Uterus (tissue), 4 donors: ENCODE data around the gene HDAC4. TPM values are rescaled to one million over a fixed set of nuclear protein-coding genes. Genes with fewer than 3 reads are reported as not detected.
A peak's percentile ranks its signal among the peaks of the same experiment; 100 is the strongest.

ENCODE experiments used
- DNase-seq, 2 donors: peaks; one replicate each; pipeline ENCODE4 v3.0.0-alpha.2; 2019 to 2020
- H3K27ac ChIP-seq, 2 donors: fragments of 200-600 bp; sonication (generic); 1 replicate in 1 of 2; 2 replicates in 1 of 2; pipeline ENCODE4 v1.5.1; 2016 to 2018
- H3K27me3 ChIP-seq, 2 donors: fragments of 200-600 bp; sonication (generic); one replicate each; pipeline ENCODE4 v1.5.1; 2018 to 2019; ENCODE audit warnings: control low read depth in 1 of 2
- H3K36me3 ChIP-seq, 2 donors: fragments of 200-600 bp; sonication (generic); one replicate each; pipeline ENCODE4 v1.5.1; 2019; ENCODE audit warnings: control low read depth in 1 of 2
- H3K4me1 ChIP-seq, 2 donors: fragments of 200-600 bp; sonication (generic); one replicate each; pipeline ENCODE4 v1.5.1; 2018 to 2019; ENCODE audit warnings: control low read depth in 1 of 2
- H3K4me3 ChIP-seq, 2 donors: fragments of 200-600 bp; sonication (generic); 1 replicate in 1 of 2; 2 replicates in 1 of 2; pipeline ENCODE4 v1.5.1; 2018 to 2019; ENCODE audit warnings: mild to moderate bottlenecking in 1 of 2
- H3K9me3 ChIP-seq, 2 donors: fragments of 200-600 bp; sonication (generic); one replicate each; pipeline ENCODE4 v1.5.1; 2019; ENCODE audit warnings: control low read depth in 1 of 2
- POLR2A ChIP-seq, 2 donors: fragments of 450-650 bp; IDR thresholded peaks; one replicate each; pipeline ENCODE4 v1.6.1; 2016; ENCODE audit warnings: antibody characterized with exemption in 2 of 2, mild to moderate bottlenecking in 1 of 2, moderate library complexity in 1 of 2
- intact Hi-C: fragments of 100-400 bp; cut with DNase I; formaldehyde crosslinking; loops from one replicate; pipeline ENCODE4 v1.15.1; 2023; ENCODE audit warnings: low total_unique reads
- total RNA-seq, 4 donors: library from RNA; depleted of rRNA in 3 of 4; stranded (reverse); fragments of >200 nt in 3 of 4; gene quantifications; one replicate each; pipeline versions ENCODE4 v1.1.0 to v1.2.4, GENCODE V29; 2014 to 2023
- TF ChIP-seq, protein P1 (sequence below), 4 experiments: fragments of 200-600 bp in 2 of 4; fragments of 450-650 bp in 2 of 4; sonication (generic) in 2 of 4; IDR thresholded peaks; one replicate each; pipeline ENCODE4 v1.5.1; 2016 to 2019; ENCODE audit warnings: antibody characterized with exemption in 4 of 4, mild to moderate bottlenecking in 2 of 4, moderate library complexity in 1 of 4
- donor health status: DM: yes; HTN: yes; CAD: no.

Gene HDAC4
- total RNA-seq, 4 donors from 2014 or later: 42.1 to 91.5 (median 73.4) TPM

DNA sequence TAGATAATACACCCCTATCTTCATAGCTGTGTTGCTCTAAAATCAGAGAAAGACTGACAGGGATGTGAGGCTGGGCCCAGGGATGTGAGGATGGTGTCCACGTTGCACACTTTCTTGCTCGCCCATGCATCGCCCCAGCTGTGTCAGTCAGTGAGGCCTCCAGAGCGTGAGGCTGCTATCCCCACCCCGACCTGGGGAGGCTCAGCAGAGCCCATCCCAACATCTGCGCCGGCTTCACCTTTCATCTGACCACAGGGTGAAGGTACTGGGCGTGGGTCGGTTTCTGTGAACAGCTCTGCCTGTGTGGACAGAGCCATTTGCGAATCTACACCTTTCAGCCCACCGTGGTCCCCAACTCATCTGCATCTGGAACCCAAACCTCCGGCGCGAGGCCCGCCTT, 255.7 kb downstream of the HDAC4 start:
- no peak overlapping the region for H3K27ac ChIP-seq
- TF ChIP-seq POLR2A (IDR thresholded peaks at IDR 0.05): no peak
- TF ChIP-seq, protein P1, sequence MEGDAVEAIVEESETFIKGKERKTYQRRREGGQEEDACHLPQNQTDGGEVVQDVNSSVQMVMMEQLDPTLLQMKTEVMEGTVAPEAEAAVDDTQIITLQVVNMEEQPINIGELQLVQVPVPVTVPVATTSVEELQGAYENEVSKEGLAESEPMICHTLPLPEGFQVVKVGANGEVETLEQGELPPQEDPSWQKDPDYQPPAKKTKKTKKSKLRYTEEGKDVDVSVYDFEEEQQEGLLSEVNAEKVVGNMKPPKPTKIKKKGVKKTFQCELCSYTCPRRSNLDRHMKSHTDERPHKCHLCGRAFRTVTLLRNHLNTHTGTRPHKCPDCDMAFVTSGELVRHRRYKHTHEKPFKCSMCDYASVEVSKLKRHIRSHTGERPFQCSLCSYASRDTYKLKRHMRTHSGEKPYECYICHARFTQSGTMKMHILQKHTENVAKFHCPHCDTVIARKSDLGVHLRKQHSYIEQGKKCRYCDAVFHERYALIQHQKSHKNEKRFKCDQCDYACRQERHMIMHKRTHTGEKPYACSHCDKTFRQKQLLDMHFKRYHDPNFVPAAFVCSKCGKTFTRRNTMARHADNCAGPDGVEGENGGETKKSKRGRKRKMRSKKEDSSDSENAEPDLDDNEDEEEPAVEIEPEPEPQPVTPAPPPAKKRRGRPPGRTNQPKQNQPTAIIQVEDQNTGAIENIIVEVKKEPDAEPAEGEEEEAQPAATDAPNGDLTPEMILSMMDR (IDR thresholded peaks at IDR 0.05): no peak
- no peak for DNase-seq
- no peaks in the 10 kb centered on the region for H3K4me1 ChIP-seq
- no peak overlapping the region for H3K4me3 ChIP-seq
- intact Hi-C loops: no loop called here
- H3K9me3 ChIP-seq: no peaks in the 10 kb centered on the region
- no peaks in the 10 kb centered on the region for H3K27me3 ChIP-seq
- H3K36me3 ChIP-seq: no peaks in the 10 kb centered on the region

DNA sequence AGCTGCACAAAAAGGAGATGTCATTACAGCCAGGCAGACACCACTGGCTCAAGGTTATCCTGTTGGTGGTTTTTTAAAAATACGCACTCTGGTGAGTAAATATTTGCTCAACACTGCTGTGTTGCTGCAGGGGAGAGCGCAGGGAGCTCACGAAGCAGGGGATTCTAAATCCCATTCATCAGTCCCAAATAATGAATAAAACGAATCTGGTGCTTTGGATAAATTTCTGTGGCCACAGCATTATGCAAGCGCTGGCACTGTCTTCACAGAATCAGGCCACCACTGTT, 256.2 kb downstream of the HDAC4 start:
- Histone ChIP-seq H3K27me3 (no peaks in the 10 kb centered on the region), H3K4me1 (no peaks in the 10 kb centered on the region), H3K36me3 (no peaks in the 10 kb centered on the region), H3K27ac (no peak overlapping the region), H3K9me3 (no peaks in the 10 kb centered on the region), H3K4me3 (no peak overlapping the region)
- DNase-seq: no peak
- no peak for TF ChIP-seq POLR2A (IDR thresholded peaks at IDR 0.05)
- TF ChIP-seq, protein P1 (IDR thresholded peaks at IDR 0.05): no peak
- intact Hi-C loops: no loop called here

DNA sequence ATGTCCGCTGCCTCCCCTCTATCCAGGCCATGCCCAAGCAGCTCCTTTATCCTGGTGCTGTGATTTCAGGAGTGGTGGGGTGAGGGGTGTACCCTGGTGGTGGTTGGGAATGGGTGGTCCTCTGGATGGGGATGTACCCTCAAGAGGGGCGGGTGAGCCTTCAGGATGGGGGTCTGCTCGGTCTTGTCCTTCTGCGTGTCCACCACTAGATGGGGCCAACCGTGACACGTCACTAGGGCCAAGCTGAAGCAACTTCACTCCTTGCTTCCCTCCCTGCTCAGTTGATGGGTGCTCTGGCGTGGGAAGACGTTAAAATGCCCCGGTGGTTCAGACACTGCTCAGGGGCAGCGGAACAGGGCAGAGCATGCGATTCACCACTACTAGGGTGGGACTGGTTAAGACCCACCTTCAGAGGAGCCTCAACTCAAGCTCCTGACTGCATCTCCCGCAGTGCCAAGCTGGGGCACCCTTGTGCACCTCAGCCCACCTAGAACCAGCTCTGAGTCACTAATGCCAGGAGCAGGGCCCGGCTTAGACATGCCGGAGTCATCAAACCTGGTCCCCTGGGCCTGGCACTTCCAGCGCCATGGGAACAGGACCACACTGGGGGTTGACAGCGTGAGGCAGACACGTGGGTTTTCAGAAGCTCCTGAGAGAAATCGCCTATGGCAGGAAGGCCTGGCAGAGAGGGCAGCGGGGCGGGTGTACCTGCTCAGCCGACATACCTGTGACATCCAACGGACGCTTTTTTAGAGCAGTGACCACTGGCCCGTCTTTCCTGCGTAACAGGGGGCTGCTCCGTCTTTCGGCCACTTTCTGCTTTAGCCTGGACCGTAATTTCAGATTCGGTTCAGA, 256.7 kb downstream of the HDAC4 start:
- no peaks in the 10 kb centered on the region for H3K36me3 ChIP-seq

DNA sequence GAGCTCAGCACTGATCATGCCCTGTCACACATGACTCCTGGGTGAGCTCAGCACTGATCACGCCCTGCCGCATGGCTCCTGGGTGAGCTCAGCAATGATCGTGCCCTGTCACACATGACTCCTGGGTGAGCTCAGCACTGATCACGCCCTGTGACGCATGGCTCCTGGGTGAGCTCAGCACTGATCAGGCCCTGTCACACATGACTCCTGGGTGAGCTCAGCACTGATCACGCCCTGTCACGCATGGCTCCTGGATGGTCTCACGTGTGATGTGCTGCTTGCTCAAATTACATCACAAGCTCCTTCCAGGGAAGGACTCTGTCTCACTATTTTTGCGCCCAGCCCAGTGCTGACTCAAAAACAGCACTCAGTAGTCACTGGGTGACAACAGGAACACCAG, 258.0 kb downstream of the HDAC4 start:
- DNase-seq: no peak
- no peaks in the 10 kb centered on the region for H3K36me3 ChIP-seq
- no peaks in the 10 kb centered on the region for H3K9me3 ChIP-seq
- intact Hi-C loops: no loop called here
- TF ChIP-seq POLR2A (IDR thresholded peaks at IDR 0.05): no peak
- TF ChIP-seq, protein P1 (IDR thresholded peaks at IDR 0.05): no peak
- H3K27me3 ChIP-seq: no peaks in the 10 kb centered on the region
- H3K4me1 ChIP-seq: no peaks in the 10 kb centered on the region
- H3K27ac ChIP-seq: no peak overlapping the region
- no peak overlapping the region for H3K4me3 ChIP-seq

More for the DNA sequence above, 256.7 kb downstream of the HDAC4 start:
- Histone ChIP-seq H3K4me3 (no peak overlapping the region), H3K4me1 (no peaks in the 10 kb centered on the region), H3K27ac (no peak overlapping the region), H3K27me3 (no peaks in the 10 kb centered on the region), H3K9me3 (no peaks in the 10 kb centered on the region)
- TF ChIP-seq POLR2A (IDR thresholded peaks at IDR 0.05): no peak
- TF ChIP-seq, protein P1 (IDR thresholded peaks at IDR 0.05): peak; percentile 52 to 61 (median 56)
- peak in 1 of 2 donors; percentile 42 for DNase-seq
- intact Hi-C loops: no loop called here

DNA sequence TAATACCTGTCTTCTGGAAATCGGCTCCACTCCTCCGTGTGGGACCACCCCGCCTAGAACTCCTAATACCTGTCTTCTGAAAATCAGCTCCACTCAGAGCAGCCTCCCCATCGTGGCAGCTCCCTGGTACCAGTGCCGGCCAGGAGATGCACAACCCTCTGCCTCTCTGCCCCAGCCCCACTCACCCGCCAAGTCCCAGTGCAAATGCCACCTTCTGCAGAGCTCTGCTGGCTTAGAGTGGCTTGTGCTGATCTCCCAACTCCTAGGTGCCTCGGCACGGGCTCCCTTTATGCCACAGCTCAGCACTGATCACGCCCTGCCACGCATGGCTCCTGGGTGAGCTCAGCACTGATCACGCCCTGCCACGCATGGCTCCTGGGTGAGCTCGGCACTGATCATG, 258.5 kb downstream of the HDAC4 start:
- TF ChIP-seq, protein P1 (IDR thresholded peaks at IDR 0.05): no peak
- TF ChIP-seq POLR2A (IDR thresholded peaks at IDR 0.05): no peak
- Histone ChIP-seq H3K36me3 (no peaks in the 10 kb centered on the region), H3K9me3 (no peaks in the 10 kb centered on the region), H3K4me3 (no peak overlapping the region), H3K27ac (no peak overlapping the region), H3K4me1 (no peaks in the 10 kb centered on the region), H3K27me3 (no peaks in the 10 kb centered on the region)
- DNase-seq: no peak
- intact Hi-C loops: no loop called here
